Measurements from ENCODE around the gene AKR1C2.
"Not testable (repeated sequence)": the region's sequence is repeated elsewhere in the genome, so short reads cannot be mapped to it uniquely, and the experiment has no call there.

Gene AKR1C2

GRCh38 chr10:4988000-4988641, 15.5 kb downstream of the AKR1C2 start:
- DNase-seq (ENCODE audit: low read depth), result not testable (repeated sequence)

- no peak for DNase-seq (ENCODE audit: low read depth)
These were observed 18.6 kb downstream of the AKR1C2 start for GRCh38 chr10:4984971-4985594.

GRCh38 chr10:4984223-4984622, 19.4 kb downstream of the AKR1C2 start:
- DNase-seq (ENCODE audit: low read depth), result no peak

- no peak for DNase-seq (ENCODE audit: low read depth)
These were observed 19.9 kb downstream of the AKR1C2 start for GRCh38 chr10:4983615-4984216.

- no peak for DNase-seq (ENCODE audit: low read depth)
These were observed 20.9 kb downstream of the AKR1C2 start for GRCh38 chr10:4982764-4983226.

GRCh38 chr10:4981722-4982471, 21.8 kb downstream of the AKR1C2 start:
- DNase-seq (ENCODE audit: low read depth), result no peak

GRCh38 chr10:4980793-4981192, 22.9 kb downstream of the AKR1C2 start:
- DNase-seq (ENCODE audit: low read depth), result no peak

- no peak for DNase-seq (ENCODE audit: low read depth)
These were observed 24.8 kb downstream of the AKR1C2 start for GRCh38 chr10:4978870-4979269.

- DNase-seq (ENCODE audit: low read depth), result no peak
These were observed 26.6 kb downstream of the AKR1C2 start for GRCh38 chr10:4977025-4977424.

- not testable (repeated sequence) for DNase-seq (ENCODE audit: low read depth)
These were observed 29.3 kb downstream of the AKR1C2 start for GRCh38 chr10:4974400-4974799.

GRCh38 chr10:4973294-4973693, 30.4 kb downstream of the AKR1C2 start:
- not testable (repeated sequence) for DNase-seq (ENCODE audit: low read depth)

- DNase-seq (ENCODE audit: low read depth), result not testable (repeated sequence)
These were observed 31.1 kb downstream of the AKR1C2 start for GRCh38 chr10:4972369-4973142.

GRCh38 chr10:4970362-4970761, 33.3 kb downstream of the AKR1C2 start:
- DNase-seq (ENCODE audit: low read depth), result not testable (repeated sequence)

- DNase-seq (ENCODE audit: low read depth), result not testable (repeated sequence)
These were observed 34.4 kb downstream of the AKR1C2 start for GRCh38 chr10:4969289-4969688.

- not testable (repeated sequence) for DNase-seq (ENCODE audit: low read depth)
These were observed 36.5 kb downstream of the AKR1C2 start for GRCh38 chr10:4967189-4967588.

GRCh38 chr10:4965763-4966162, 37.9 kb downstream of the AKR1C2 start:
- not testable (repeated sequence) for DNase-seq (ENCODE audit: low read depth)

- not testable (repeated sequence) for DNase-seq (ENCODE audit: low read depth)
These were observed 39.9 kb downstream of the AKR1C2 start for GRCh38 chr10:4963815-4964154.

- DNase-seq (ENCODE audit: low read depth), result not testable (repeated sequence)
These were observed 40.5 kb downstream of the AKR1C2 start, which contains the start of gene AKR1C1 for GRCh38 chr10:4962876-4963814. AKR1C1 (plus strand) TSS chr10:4963415; CDS start chr10:4963445, 30 bp downstream.

- DNase-seq (ENCODE audit: low read depth), result not testable (repeated sequence)
These were observed 41.3 kb downstream of the AKR1C2 start for GRCh38 chr10:4962308-4962707.

GRCh38 chr10:4961558-4961957, 42.1 kb downstream of the AKR1C2 start:
- not testable (repeated sequence) for DNase-seq (ENCODE audit: low read depth)
